Caco-2 (cell line): ENCODE measurements around the gene TBC1D2B. TPM values are rescaled to one million over a fixed set of nuclear protein-coding genes. Genes with fewer than 3 reads are reported as not detected.

Source experiments
- BruUV-seq: library from RNA; stranded (reverse); fragments of 400-500 nt; replicated peaks from 2 replicates; lab custom pipeline; 2021; lab: Mats Ljungman, UMichigan
- CTCF ChIA-PET: fragments of 300-600 bp; sonication (Branson Sonifier 250); formaldehyde crosslinking; loops from one replicate; lab custom pipeline; 2022; ENCODE audit warnings: antibody characterized with exemption; lab: Charles Lee
- POLR2A ChIA-PET: fragments of 300-600 bp; sonication (Branson Sonifier 250); formaldehyde crosslinking; loops from one replicate; lab custom pipeline; 2022; ENCODE audit warnings: antibody characterized with exemption; lab: Charles Lee
- DNase-seq, 2 experiments: peaks; one replicate each; pipeline versions ENCODE4 v3.0.0 to v3.0.0-alpha.2; 2020 to 2022
- H3K27me3 ChIP-seq: replicated peaks from 2 replicates; pipeline ENCODE4 v1.6.0; 2011; ENCODE audit warnings: low read length; ENCODE audit not compliant: control insufficient read depth, insufficient read depth
- H3K36me3 ChIP-seq: 2 replicates; pipeline ENCODE4 v1.5.1; 2011; ENCODE audit warnings: low read length; ENCODE audit not compliant: control insufficient read depth, insufficient read depth
- H3K4me1 ChIP-seq: fragments of 250-450 bp; sonication (Bioruptor Pico); 2 replicates; pipeline ENCODE4 v1.5.1; 2020; ENCODE audit warnings: mild to moderate bottlenecking
- H3K4me3 ChIP-seq: 2 replicates; pipeline ENCODE4 v1.5.1; 2011; ENCODE audit warnings: low read depth, mild to moderate bottlenecking, control low read depth, low read length
- H3K9me3 ChIP-seq: fragments of 250-450 bp; sonication (Bioruptor Pico); 2 replicates; pipeline ENCODE4 v1.5.1; 2020; ENCODE audit warnings: mild to moderate bottlenecking, moderate library complexity
- H3K27ac Mint-ChIP-seq: one replicate; pipeline ENCODE4 v1.8.0; 2022; ENCODE audit warnings: mixed read lengths; ENCODE audit not compliant: unreplicated experiment
- H3K27me3 Mint-ChIP-seq: one replicate; pipeline ENCODE4 v1.8.0; 2022; ENCODE audit warnings: mixed read lengths; ENCODE audit not compliant: insufficient read depth, unreplicated experiment
- H3K36me3 Mint-ChIP-seq: one replicate; pipeline ENCODE4 v1.8.0; 2022; ENCODE audit warnings: mild to moderate bottlenecking, mixed read lengths; ENCODE audit not compliant: insufficient read depth, unreplicated experiment
- H3K4me1 Mint-ChIP-seq: one replicate; pipeline ENCODE4 v1.8.0; 2022; ENCODE audit warnings: low read depth, mixed read lengths; ENCODE audit not compliant: unreplicated experiment
- H3K4me3 Mint-ChIP-seq: one replicate; pipeline ENCODE4 v1.8.0; 2022; ENCODE audit warnings: mild to moderate bottlenecking, moderate library complexity, mixed read lengths; ENCODE audit not compliant: unreplicated experiment
- H3K9me3 Mint-ChIP-seq: one replicate; pipeline ENCODE4 v1.8.0; 2022; ENCODE audit warnings: mixed read lengths; ENCODE audit not compliant: unreplicated experiment
- CTCF ChIP-seq, 2 experiments: fragments of 200-600 bp in 1 of 2; IDR thresholded peaks; 1 replicate in 1 of 2; 2 replicates in 1 of 2; pipeline versions ENCODE4 v1.5.1 to v1.8.0; 2011 to 2022; ENCODE audit warnings: antibody characterized with exemption in 1 of 2, control low read depth in 1 of 2, inconsistent platforms in 1 of 2, low read depth in 1 of 2, low read length in 1 of 2, mild to moderate bottlenecking in 1 of 2, moderate library complexity in 1 of 2; ENCODE audit not compliant: insufficient read depth in 1 of 2, severe bottlenecking in 1 of 2, unreplicated experiment in 1 of 2
- intact Hi-C: fragments of 100-400 bp; cut with micrococcal nuclease; formaldehyde crosslinking; loops from one replicate; pipeline ENCODE4 v1.10.0; 2022; ENCODE audit not compliant: unreplicated experiment
- total RNA-seq: library from RNA; stranded (reverse); gene quantifications from 2 replicates; pipeline ENCODE4 v1.2.3, GENCODE V29; 2022

TBC1D2B gene
- total RNA-seq, 1 experiment from 2014 or later = 18.3 TPM

- Mint-ChIP-seq H3K9me3 (no peaks in the 10 kb centered on the region), H3K4me1 (no peaks in the 10 kb centered on the region), H3K4me3 (no peak overlapping the region), H3K27me3 (no peaks in the 10 kb centered on the region), H3K36me3 (no peaks in the 10 kb centered on the region), H3K27ac (no peak overlapping the region)
- CTCF ChIA-PET = interaction anchor here (1.4 kb wide), 1 partner anchor 10 kb away, joined by 4 read pairs; no protein-coding TSS in a partner anchor
- no peak for TF ChIP-seq CTCF (IDR thresholded peaks at IDR 0.05; ENCODE audit: insufficient read depth in 1 of 2, low read depth in 1 of 2, low read length in 1 of 2, severe bottlenecking in 1 of 2, unreplicated experiment in 1 of 2)
- Histone ChIP-seq H3K9me3 (no peaks in the 10 kb centered on the region), H3K36me3 (no peaks in the 10 kb centered on the region), H3K27me3 (no peaks in the 10 kb centered on the region), H3K4me1 (peaks cover 11% of the 10 kb centered on the region), H3K4me3 (no peak overlapping the region)
- no TSS peak for BruUV-seq
- intact Hi-C loops = no loop called here
- POLR2A ChIA-PET = no interaction called here
- no peak for DNase-seq
These were observed 20.7 kb upstream of the TBC1D2B start for GRCh38 chr15:78098131-78098755.

GRCh38 chr15:78097667-78098066, 20.2 kb upstream of the TBC1D2B start:
- TF ChIP-seq CTCF (IDR thresholded peaks at IDR 0.05; ENCODE audit: insufficient read depth in 1 of 2, low read depth in 1 of 2, low read length in 1 of 2, severe bottlenecking in 1 of 2, unreplicated experiment in 1 of 2) = no peak

GRCh38 chr15:78093242-78094020, 15.9 kb upstream of the TBC1D2B start:
- no TSS peak for BruUV-seq
- no peaks in the 10 kb centered on the region for H3K4me1 Mint-ChIP-seq
- DNase-seq = no peak
- TF ChIP-seq CTCF (IDR thresholded peaks at IDR 0.05; ENCODE audit: insufficient read depth in 1 of 2, low read depth in 1 of 2, low read length in 1 of 2, severe bottlenecking in 1 of 2, unreplicated experiment in 1 of 2) = no peak
- no peaks in the 10 kb centered on the region for H3K27me3 Mint-ChIP-seq
- no peaks in the 10 kb centered on the region for H3K36me3 ChIP-seq
- H3K27me3 ChIP-seq = no peaks in the 10 kb centered on the region
- no peaks in the 10 kb centered on the region for H3K36me3 Mint-ChIP-seq
- intact Hi-C loops = no loop called here
- H3K9me3 Mint-ChIP-seq = no peaks in the 10 kb centered on the region
- peaks cover 9% of the 10 kb centered on the region for H3K4me1 ChIP-seq
- ChIA-PET CTCF (interaction anchor here (1.2 to 1.5 kb wide), 2 partner anchors 13 to 15 kb away, joined by 4 to 5 read pairs; no protein-coding TSS in a partner anchor), POLR2A (no interaction called here)
- H3K4me3 Mint-ChIP-seq = no peak overlapping the region
- no peak overlapping the region for H3K27ac Mint-ChIP-seq
- H3K4me3 ChIP-seq = no peak overlapping the region
- H3K9me3 ChIP-seq = no peaks in the 10 kb centered on the region

More at GRCh38 chr15:78097667-78098066, 20.2 kb upstream of the TBC1D2B start:
- Mint-ChIP-seq H3K4me1 (no peaks in the 10 kb centered on the region), H3K4me3 (no peak overlapping the region), H3K9me3 (no peaks in the 10 kb centered on the region), H3K27ac (no peak overlapping the region), H3K27me3 (no peaks in the 10 kb centered on the region), H3K36me3 (no peaks in the 10 kb centered on the region)
- Histone ChIP-seq H3K4me1 (peaks cover 11% of the 10 kb centered on the region), H3K27me3 (no peaks in the 10 kb centered on the region), H3K36me3 (no peaks in the 10 kb centered on the region), H3K9me3 (no peaks in the 10 kb centered on the region), H3K4me3 (no peak overlapping the region)
- BruUV-seq = no TSS peak
- intact Hi-C loops = no loop called here
- no peak for DNase-seq
- POLR2A ChIA-PET = no interaction called here
- CTCF ChIA-PET = interaction anchor here (1.4 kb wide), 1 partner anchor 11 kb away, joined by 4 read pairs; no protein-coding TSS in a partner anchor
